GM12874 (cell line): ENCODE measurements around the gene RAD52.

Source experiments
- CTCF ChIP-seq: IDR thresholded peaks from 2 replicates; pipeline ENCODE4 v1.5.1; 2011; ENCODE audit warnings: low read depth, mild to moderate bottlenecking, control low read depth, low read length, moderate library complexity; ENCODE audit not compliant: insufficient read depth

The RAD52 gene

GRCh38 chr12:886206-886605, 63.3 kb downstream of the RAD52 start:
- TF ChIP-seq CTCF: no peak

DNA sequence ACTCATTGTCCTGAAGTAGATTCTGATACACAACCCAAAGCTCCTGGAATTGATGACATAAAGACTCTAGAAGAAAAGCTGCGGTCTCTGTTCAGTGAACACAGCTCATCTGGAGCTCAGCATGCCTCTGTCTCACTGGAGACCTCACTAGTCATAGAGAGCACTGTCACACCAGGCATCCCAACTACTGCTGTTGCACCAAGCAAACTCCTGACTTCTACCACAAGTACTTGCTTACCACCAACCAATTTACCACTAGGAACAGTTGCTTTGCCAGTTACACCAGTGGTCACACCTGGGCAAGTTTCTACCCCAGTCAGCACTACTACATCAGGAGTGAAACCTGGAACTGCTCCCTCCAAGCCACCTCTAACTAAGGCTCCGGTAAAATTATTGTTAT, 63.8 kb downstream of the RAD52 start:
- TF ChIP-seq CTCF: no peak

GRCh38 chr12:884746-885414, 64.6 kb downstream of the RAD52 start:
- TF ChIP-seq CTCF: no peak

DNA sequence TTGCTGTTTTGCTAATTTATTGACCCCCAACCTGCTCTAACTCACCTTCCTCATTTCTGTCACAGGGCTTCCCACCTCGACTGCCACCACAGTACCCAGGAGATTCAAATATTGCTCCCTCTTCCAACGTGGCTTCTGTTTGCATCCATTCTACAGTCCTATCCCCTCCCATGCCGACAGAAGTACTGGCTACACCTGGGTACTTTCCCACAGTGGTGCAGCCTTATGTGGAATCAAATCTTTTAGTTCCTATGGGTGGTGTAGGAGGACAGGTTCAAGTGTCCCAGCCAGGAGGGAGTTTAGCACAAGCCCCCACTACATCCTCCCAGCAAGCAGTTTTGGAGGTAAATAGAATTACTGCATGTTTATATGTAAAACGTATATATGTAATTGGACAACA, 68.8 kb downstream of the RAD52 start:
- TF ChIP-seq CTCF: no peak

DNA sequence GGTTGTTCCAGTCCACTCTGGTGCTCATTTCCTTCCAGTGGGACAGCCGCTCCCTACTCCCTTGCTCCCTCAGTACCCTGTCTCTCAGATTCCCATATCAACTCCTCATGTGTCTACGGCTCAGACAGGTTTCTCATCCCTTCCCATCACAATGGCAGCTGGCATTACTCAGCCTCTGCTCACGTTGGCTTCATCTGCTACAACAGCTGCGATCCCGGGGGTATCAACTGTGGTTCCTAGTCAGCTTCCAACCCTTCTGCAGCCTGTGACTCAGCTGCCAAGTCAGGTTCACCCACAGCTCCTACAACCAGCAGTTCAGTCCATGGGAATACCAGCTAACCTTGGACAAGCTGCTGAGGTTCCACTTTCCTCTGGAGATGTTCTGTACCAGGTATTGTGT, 69.9 kb downstream of the RAD52 start:
- TF ChIP-seq CTCF: no peak

DNA sequence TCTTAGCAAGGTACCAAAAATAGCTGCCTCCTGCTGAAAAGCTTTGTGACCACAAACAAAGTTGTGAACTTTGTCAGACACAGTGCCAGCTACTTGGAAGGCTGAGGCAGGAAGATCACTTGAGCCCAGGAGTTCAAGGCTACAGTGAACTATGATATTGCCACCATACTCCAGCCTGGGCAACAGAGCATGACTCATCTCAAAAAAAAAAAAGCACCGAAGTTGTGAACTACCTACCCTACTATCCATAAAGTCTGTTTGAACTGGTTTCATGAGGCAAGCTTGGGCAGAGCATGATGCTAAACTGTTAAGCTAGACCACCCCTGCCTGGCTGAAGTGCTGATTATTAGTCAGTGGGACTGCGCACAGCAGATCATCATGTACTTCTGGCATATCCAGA, 75.5 kb downstream of the RAD52 start:
- TF ChIP-seq CTCF: no peak

DNA sequence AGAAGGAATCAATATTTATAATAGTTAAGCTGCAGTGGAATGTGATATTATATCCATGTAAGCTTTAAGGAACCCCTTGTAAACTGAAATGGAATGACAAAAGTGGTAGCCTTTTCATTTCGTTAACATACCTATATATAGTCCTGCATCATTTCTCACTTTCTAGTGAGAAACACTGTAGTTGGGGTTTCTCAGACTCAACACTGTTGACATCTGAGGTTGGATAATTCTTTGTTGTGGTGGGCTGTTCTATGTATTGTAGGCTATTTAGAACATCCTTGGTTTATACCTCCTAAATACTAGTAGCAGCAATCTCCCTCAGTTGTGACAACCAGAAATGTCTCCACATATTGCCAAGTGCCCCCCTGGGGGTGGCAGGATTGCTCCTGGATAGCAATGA, 79.1 kb downstream of the RAD52 start:
- no peak for TF ChIP-seq CTCF

DNA sequence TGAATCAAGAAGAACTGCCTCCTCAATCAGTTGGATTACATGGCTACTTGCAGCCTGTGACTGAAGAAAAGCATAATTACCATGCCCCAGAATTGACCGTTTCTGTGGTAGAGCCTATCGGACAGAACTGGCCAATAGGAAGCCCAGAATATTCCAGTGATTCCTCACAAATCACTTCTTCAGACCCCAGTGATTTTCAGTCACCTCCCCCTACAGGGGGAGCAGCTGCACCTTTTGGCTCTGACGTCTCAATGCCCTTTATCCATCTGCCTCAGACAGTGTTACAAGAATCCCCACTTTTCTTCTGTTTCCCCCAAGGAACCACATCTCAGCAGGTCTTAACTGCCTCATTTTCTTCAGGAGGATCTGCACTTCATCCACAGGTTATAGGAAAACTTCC, 80.8 kb downstream of the RAD52 start:
- no peak for TF ChIP-seq CTCF
